NT2/D1 (cell line): ENCODE data around the gene TBCA.

Experiments
- YY1 ChIP-seq: IDR thresholded peaks from 2 replicates; pipeline ENCODE4 v1.6.1; 2011; ENCODE audit not compliant: insufficient read length, insufficient read depth
- ZNF274 ChIP-seq: IDR thresholded peaks from 2 replicates; pipeline ENCODE4 v1.6.1; 2011; ENCODE audit warnings: mild to moderate bottlenecking, low read depth, low read length

DNA sequence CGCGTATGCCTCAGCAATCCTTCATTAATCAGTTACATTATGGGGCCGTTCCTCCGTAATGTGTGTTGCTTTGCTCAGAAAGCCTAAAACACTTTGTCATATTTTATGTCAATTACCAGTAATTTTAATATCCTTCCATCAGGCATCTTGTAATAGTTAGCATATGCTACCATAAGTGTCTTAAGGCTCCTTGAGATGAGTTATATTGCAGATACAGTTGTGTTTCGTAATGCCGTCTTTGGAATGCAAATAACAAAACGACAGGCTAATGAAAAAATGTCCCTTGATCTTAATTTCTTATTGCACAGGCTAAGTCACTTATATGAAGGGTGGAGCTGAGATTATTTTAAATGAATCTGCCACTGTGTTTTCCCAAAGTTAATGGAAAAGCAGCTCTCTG is 50.5 kb downstream of the TBCA start:
- TF ChIP-seq YY1, result no peak
- TF ChIP-seq ZNF274, result no peak
